ENCODE measurements around the gene ITGA6.

DNA sequence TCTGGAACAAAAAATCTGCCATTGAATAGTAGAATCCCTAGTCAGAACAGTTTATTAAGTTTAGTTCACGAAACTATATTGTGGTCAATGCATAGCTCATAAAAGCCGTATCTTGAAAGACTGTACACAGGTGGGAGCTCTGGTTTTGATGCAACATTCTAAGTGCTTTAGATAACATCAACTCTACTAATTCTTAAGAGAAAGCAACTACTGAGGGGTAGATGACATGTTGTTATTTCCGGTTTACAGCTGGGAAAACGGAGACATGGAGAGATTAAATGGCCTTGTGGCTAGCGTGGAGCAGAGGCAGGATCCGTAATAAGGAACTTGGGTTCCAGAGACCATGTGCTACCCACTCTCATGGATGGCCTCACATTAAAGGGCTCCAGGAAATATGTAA is 4.2 kb upstream of the ITGA6 start:
- TF ChIP-seq, protein P1, sequence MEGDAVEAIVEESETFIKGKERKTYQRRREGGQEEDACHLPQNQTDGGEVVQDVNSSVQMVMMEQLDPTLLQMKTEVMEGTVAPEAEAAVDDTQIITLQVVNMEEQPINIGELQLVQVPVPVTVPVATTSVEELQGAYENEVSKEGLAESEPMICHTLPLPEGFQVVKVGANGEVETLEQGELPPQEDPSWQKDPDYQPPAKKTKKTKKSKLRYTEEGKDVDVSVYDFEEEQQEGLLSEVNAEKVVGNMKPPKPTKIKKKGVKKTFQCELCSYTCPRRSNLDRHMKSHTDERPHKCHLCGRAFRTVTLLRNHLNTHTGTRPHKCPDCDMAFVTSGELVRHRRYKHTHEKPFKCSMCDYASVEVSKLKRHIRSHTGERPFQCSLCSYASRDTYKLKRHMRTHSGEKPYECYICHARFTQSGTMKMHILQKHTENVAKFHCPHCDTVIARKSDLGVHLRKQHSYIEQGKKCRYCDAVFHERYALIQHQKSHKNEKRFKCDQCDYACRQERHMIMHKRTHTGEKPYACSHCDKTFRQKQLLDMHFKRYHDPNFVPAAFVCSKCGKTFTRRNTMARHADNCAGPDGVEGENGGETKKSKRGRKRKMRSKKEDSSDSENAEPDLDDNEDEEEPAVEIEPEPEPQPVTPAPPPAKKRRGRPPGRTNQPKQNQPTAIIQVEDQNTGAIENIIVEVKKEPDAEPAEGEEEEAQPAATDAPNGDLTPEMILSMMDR (IDR thresholded peaks at IDR 0.05) = no peak
- TF ChIP-seq POLR2A (IDR thresholded peaks at IDR 0.05) = no peak

All from Peyer's patch (tissue), 4 donors.